Activated CD8-positive, alpha-beta memory T cell treated with anti-CD3 and anti-CD28 coated beads, Interleukin-2, amount 10 ng/mL, durations not matched to agents 7 days and 5 days (primary cell): ENCODE data around the gene MYLK. TPM values are rescaled to one million over a fixed set of nuclear protein-coding genes. Genes with fewer than 3 reads are reported as not detected.

Experiments
- total RNA-seq, 2 experiments: library from RNA; stranded (reverse); gene quantifications; one replicate each; pipeline ENCODE4 v1.2.3, GENCODE V29; 2021

MYLK gene
- total RNA-seq, 2 experiments from 2014 or later, result 0.50 to 0.96 TPM

Other genes with a start within 250 kb of the MYLK start
- gene CCDC14, start 76.9 kb upstream of the MYLK start, total RNA-seq, result 10 to 100 TPM; 47.4 to 79.3 TPM
- gene ROPN1, start 107.8 kb upstream of the MYLK start, total RNA-seq, result not detected
- gene KALRN, start 149.0 kb upstream of the MYLK start, total RNA-seq, result under 1 TPM in 1 of 2 experiments, not detected in 1; 0.26 TPM